Endometrial microvascular endothelial cells (primary cell): ENCODE data around the gene TP53I11. TPM values are rescaled to one million over a fixed set of nuclear protein-coding genes. Genes with fewer than 3 reads are reported as not detected.

Experiments
- in situ Hi-C: cut with HindIII; loops from 2 replicates; pipeline ENCODE4 v1.10.0; 2017; ENCODE audit warnings: low sequenced_read_pairs, low pct_unique_long_range_greater_than_20kb; ENCODE audit errors: inconsistent ontology term
- total RNA-seq: library from RNA; depleted of rRNA; stranded (reverse); fragments of >200 nt; gene quantifications from one replicate; pipeline ENCODE4 v1.2.3, GENCODE V29; 2015; ENCODE audit errors: inconsistent ontology term

TP53I11 gene
- total RNA-seq, 1 donor from 2014 or later: 22.1 TPM

DNA sequence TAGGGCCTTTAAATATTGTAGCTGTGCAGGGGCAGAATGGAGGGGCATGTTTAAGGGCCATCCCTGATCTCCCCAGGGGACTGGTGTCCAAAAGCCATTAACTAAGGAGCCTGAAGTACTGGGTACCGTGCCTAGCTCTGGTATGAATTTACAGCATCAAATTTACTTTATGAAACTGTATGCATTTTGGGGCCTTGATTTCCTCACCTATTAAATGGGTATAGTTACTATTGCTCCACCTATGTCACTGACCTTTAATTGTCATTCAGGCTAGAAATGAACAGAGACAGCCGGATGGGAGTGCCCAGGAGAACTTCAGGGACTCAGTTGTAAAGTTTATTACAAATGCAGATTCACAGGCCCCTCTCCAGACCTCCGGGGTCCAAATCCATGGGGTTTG, 11.8 kb upstream of the TP53I11 start:
- in situ Hi-C loops: no loop called here

DNA sequence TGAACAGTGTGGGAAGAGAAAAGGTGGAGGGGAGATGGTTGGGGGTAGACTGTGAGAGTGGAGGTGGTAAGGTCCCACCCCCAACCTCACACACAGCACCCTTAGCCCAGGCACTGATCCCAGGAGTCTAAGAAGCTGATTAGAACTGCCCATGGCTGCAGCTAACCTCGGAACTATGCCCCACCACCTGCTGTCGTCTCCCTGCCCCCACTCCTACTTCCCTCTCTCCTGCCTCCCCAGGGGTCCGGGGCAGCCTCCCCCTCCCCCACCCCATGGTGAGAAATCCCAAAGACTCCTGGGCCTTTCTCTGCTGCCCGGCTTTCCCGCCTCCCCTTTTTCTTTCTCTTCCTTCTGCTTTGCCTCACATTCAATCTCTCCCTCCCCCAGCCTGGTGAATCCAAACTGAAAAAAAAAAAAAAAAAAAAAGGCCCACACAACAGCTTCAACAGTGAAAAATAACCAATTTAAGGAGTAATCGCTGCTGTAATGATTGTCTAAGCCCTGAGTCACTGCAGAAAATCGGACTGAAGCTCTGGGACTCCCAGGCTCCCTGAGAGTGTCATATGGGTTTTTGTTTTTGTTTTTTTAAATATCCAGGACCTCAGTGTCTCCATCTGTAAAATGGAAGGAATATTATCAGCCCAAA, 9.6 kb upstream of the TP53I11 start:
- in situ Hi-C loops: no loop called here

- in situ Hi-C loops: no loop called here
These were observed 8.4 kb upstream of the TP53I11 start for GRCh38 chr11:44959064-44959463.

DNA sequence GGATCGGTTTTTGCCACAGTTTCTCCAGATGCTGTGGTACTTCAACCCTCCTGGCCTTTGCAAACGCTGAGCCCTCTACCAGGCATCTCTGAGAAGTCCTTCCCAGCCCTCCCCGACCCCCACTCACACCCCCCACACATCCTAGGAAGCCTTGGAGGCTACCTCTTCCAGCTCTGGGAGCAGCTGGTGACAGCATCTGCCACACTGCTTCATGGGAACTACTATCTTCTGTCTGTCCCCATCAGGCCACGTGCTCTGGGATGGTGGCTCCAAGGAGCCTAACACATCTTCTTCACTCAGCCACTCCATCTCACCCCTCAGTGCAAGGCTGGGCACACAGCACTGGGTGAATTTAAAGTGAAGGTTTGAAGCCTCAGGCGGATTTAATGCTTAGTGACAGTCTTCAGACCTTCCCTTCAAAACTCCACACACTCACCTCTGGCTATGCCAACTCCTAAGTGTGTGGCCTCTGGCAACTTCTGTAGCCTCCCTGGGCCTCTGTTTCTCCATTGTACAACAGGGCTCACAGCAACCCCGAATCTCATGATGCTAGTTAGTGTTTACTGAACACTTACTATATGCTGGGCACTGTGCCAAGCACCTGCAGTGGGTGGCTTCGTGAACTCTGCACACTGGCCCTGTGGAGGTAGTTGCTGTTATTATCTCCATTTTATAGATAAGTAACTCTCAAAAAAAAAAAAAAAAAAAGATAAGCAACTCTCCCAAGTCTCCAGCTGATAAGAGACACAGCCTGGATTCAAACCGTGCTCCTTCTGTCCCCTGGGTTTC, 7.3 kb upstream of the TP53I11 start:
- in situ Hi-C loops: no loop called here

- in situ Hi-C loops: no loop called here
These were observed 6.4 kb upstream of the TP53I11 start for GRCh38 chr11:44957040-44957515.

DNA sequence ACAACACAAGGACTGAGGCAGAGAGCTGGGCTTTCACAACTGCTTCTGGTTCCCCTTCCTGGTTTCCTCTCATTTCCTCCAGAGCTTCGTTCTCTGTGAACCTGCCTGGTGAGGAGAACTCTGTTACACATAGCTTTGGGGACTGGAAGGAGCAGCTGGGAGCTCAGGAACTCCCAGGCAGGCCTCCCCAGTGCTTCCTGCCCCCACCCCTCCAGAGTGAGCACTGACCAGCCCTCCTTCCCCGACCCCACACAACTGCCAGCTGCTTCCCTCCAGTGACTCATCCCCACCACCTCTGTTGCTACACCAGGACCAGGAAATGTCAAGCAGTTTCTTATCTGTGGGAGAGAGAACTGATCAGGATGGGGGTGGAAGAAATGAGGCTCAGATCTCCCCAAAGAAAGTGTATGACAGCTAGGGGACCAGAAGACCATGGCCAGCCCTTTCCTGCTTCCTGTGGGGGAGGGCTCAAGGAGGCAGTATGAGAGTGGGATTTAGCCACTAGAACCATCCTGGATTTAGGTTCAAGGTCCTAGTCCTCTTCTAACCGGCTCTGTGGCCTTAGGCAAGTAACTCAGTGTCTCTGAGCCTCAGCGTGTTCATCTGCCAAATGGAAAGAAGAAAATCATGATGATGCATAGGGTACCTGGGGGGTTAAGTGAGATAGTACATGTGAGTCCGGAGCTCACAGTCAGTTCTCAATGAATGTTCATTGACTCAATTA, 4.5 kb upstream of the TP53I11 start:
- in situ Hi-C loops: no loop called here

- in situ Hi-C loops: no loop called here
These were observed 3.6 kb upstream of the TP53I11 start for GRCh38 chr11:44954051-44954906.

DNA sequence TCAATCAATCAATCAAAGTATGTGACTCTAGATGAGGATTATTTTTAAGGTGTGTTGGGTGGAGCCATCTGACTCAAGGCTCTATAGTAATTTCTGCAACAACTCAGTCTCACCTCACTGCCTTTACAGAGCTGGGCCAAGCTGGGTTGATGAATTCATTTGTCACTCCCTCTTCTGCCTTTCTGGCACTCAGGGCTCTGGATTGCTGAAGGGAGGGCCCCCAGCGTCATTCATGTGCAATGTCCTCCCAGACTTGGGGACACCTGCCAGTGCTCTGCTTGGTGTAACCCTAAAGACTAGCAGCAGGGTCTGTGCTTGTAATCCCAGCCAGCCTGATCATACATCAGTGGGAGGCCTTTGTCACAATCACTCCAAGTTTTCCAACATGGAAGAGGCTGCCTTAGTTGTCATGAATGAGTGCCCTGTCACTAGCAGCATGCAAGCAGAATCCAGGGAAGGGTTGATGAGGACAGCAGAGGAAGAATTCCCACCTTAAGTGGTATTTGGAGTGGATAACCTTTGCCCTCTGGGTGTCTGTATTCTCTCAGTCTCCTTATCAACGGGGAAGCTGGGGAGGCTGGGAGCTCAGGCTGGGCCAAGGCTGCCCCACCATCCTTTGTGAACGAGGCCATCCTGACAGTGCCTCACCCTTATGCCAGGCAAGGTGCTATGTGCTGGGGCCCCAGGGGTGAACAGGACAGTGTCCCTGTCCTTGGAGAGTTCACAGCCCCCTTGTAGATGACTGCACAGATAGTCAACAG, 2.0 kb upstream of the TP53I11 start:
- in situ Hi-C loops: no loop called here

DNA sequence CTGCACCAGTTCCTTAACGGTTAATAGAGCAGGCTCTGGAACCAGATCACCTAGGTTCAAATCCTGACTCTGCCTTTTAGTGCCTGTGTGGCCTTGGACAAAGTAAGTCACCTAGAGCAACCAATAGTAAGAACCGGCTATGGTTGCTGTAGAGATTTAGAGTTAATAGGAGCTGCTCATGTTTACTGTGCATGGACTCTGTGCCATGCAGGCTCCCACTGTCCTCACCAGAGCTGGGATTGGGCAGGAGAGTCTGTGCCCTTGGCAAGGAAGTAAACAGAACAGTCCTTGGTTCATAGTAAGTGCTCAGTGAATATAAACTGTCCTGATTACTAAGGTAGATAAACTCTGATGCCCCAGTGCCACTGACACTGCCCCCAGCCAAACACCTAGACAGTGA, 1.4 kb upstream of the TP53I11 start:
- in situ Hi-C loops: no loop called here

- in situ Hi-C loops: no loop called here
These were observed 555 bp downstream of the TP53I11 start for GRCh38 chr11:44950031-44950624.

DNA sequence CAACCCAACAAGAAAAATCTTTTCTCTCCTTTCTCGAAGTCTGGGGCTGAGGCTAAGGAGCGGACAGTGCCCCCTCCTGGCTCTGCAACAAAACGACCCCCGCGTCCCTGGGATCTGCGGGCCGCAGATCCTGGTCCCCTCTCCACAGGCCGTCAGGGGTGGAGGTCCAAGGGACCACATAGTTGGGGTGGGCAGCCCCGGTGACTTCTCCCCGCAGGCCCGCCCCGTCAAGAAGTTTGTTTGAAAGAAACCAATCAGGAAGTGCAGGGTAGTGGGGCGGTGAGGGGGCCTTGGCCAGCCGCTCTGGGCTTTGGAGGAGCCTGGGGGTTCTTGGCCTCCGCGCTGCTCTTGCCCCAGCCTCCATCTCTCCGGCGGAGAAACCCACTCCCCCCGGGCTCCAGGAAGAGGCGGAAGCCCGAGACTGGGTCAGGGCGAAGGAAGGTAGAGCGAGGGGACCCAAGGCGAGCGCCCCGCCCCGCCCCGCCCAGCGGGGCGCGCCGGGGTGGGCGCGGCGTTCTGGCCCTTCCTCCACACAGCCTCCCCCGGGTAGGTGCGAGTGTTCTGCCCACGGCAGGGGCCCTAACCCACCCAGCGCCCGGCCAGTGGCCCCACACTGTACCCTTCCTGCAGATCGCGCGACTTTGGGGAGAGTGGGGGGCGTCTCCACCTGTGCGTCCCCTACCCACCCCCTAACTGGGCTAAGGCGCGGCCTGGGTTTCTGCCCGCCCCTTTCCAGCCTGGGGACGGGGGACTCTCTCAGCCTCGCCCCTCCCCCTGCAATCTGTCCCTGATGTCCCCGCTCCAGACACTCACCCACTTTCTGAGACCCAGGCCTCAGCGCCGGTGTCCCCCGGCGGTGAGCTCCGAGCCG, 1.3 kb downstream of the TP53I11 start:
- in situ Hi-C loops: loop anchor here (25.0 kb wide), 2 partner anchors 163 to 388 kb away; no protein-coding TSS in a partner anchor

DNA sequence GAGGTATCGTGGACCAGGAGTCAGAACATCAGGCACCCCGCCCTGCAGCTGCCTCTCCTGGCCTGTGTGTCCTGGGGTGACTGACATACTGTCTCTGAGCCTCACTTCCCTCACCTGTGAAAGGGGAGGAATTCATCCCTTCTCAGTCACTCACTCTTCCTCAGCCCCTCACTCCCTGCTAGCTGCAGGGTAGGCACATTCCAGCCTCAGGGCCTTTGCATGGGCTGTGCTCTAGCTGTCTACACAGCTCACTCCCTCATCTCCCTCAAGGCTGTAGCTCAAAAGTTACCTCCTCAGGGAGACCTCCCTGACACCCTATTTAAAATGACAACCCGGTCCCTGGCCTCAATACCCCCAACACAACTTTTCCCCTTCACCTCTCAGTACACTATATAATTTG, 2.5 kb downstream of the TP53I11 start:
- in situ Hi-C loops: loop anchor here (25.0 kb wide), 2 partner anchors 164 to 389 kb away; no protein-coding TSS in a partner anchor

GRCh38 chr11:44947114-44947513, 3.6 kb downstream of the TP53I11 start:
- in situ Hi-C loops: loop anchor here (25.0 kb wide), 2 partner anchors 165 to 390 kb away; no protein-coding TSS in a partner anchor

DNA sequence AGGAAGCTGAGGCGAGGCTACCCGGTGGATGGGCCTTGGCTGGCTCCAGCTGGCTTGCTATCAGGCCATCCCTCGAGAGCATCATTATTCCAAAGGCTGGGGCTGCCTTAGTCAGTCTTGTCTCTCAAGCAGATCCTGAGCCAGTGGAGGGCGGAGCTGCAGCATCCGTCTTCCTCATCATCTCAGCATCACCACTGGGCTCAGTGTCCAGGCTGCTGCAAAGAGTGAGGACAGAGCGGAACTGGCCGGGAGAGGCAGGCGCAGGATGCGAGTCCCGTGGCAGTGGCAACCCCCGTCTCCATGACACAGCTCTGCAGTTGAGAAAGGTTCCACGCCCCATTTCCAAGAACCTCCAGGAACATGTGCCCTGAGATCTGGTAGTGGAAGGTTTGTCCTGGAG, 4.4 kb downstream of the TP53I11 start:
- in situ Hi-C loops: loop anchor here (25.0 kb wide), 2 partner anchors 166 to 391 kb away; no protein-coding TSS in a partner anchor

DNA sequence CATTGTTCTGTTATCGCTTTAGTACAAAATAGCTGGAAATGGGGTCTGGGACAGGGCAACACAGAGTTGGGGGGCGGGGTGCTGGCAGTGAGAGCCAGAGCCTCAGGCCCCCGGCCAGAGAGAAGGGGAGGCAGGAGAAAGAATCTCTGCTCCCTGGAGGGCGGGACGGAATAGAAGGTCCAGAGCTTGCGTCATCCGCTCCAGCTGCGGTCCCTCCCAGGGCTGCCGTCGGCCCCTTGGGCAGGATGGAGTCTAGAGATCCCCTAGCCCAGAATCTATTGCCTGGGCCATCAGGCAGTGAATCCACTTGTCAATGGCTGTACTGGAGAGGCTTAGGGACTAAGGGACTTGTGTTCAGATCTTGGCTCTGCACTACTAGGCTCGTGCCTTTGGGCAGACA, 5.0 kb downstream of the TP53I11 start:
- in situ Hi-C loops: loop anchor here (25.0 kb wide), 2 partner anchors 167 to 392 kb away; no protein-coding TSS in a partner anchor

- in situ Hi-C loops: loop anchor here (25.0 kb wide), 2 partner anchors 167 to 392 kb away; no protein-coding TSS in a partner anchor
These were observed 5.8 kb downstream of the TP53I11 start for GRCh38 chr11:44944853-44945235.
